GM19452 (cell line): Measurements from ENCODE around the gene BMPR2.
"Not testable (repeated sequence)": the region's sequence is repeated elsewhere in the genome, so short reads cannot be mapped to it uniquely, and the experiment has no call there.

Experiments used
- ATAC-seq: cut with Tn5 transposase; IDR thresholded peaks from one replicate; pipeline ENCODE4 v1.9.1; 2021; ENCODE audit not compliant: unreplicated experiment

Gene BMPR2

DNA sequence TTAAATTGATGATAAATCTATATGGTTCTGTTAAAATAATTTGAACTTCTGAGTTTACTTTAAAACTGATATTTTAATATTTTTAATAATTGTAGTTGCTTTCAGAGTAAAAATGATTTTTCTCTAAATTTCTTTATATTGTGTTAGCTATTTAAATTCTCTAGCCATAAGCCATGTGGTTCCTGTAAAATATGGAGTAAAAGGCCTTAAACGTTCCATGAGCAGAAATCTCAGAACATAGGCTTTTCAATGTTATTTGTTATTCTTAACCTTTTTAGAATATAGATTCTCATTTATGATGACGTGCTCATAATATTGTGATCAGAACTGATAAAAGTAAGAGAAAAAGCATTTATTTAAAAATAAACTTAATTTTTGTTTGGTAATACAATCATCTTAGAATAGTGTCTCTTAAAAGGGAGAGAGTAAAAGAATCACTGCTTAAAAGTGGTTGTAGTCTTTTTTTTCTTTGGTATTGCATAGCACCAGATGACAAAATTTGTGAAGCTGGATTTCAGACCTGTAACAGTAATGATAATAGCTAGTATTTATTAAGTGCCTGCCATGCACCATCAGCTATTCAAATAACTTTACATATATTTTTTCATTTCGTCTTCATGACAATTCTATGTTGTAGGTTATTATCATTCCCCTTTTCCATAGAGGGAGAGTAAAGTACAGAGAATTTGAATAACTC lies 2.7 kb downstream of the BMPR2 start:
- ATAC-seq: no peak

DNA sequence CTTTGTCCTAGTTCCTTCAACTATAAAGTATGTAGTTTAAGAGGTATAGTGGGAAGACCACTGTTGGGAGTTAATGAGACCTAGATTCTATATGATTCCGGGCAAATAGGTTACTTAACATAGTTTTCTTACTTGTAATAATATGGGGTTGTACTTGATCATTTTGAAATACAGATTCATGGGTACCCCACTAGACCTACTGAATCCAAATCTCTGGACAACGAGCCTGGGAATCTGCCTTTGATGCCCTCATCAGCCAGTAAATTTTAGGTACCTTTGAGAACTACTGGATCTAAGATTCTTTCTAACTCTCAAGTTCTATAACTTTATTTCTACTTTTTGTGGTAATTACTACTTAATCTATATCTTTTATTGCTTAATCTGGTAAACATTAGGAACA lies 6.6 kb downstream of the BMPR2 start:
- no peak for ATAC-seq

DNA sequence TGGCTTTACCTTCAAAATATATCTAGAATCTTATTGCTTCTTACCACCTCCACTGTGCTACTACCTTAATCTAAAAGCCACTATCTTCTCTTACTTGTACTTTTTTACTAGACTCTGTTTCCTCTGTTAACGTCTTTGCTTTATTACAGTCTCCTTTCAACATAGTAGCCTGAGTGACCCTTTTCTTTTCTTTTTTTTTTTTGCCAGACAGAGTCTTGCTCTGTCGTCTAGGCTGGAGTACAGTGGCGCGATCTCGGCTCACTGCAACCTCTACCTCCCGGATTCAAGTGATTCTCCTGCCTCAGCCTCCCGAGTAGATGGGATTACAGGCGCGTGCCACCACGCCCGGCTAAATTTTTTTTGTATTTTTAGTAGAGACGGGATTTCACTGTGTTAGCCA lies 10.4 kb downstream of the BMPR2 start:
- ATAC-seq: not testable (repeated sequence)

DNA sequence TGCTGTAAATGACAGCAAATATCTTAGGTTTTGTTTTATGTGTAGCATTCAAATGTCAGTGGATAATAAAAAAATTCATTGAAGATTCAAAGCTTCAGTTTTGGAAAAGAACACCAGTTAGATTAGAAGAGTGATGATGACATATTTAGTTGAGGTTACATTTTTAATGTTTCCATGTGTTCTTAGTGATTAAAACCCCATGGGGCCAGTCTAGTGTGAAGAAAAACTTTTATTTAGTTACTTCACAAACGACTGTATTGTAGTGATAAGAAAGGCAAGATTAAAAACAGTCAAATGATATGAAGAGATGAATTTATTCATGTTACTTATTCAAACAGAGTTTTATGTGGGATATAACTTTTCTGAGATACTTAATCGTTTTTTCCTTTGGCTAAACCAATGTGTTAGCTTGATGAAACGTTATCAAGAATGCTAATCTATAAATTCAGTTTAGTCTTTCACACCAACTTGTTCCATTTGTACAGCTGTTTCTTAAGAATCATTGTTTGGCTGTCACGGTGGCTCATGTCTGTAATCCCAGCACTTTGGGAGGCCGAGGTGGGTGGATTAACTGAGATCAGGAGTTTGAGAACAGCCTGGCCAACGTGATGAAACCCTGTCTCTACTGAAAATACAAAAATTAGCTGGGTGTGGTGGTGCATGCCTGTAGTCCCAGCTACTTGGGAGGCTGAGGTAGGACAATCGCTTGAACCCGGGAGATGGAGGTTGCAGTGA lies 11.6 kb downstream of the BMPR2 start:
- ATAC-seq: no peak

DNA sequence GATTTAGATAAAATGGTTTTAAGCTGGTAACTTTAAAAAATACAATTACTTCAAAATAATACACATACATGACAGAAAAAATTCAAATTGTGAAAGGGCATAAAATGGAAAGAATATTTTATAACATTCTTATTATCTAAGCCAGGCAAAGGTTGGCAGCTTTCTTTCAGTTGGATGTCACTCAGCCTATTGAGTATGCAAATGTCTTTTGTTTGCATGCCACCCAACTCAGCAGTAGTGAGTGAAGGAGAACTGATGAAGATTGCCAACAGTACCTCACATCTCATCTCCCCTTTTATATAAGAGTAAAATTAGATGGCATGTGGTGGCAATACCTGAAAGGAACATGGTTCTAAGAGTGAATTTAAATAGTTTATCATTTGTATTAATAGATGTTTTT lies 24.8 kb downstream of the BMPR2 start:
- no peak for ATAC-seq

DNA sequence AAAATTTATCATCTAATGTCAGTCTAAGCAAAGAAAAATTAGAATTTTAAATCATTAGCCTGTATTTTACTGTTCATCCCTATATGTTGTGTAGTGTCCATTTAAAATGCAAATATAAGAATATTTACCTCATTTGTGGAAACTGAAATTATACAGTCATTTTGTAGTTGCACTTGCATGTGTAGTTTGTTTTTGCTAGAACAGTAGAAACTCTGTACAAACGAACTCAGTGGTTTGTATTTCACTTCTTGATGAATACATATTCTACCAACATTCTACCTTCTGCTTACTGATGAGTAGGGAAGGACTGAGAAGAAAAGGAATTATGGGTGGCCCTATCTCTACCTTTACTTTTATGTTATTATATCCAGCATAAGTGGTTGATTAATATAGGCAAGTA lies 29.7 kb downstream of the BMPR2 start:
- ATAC-seq: no peak

DNA sequence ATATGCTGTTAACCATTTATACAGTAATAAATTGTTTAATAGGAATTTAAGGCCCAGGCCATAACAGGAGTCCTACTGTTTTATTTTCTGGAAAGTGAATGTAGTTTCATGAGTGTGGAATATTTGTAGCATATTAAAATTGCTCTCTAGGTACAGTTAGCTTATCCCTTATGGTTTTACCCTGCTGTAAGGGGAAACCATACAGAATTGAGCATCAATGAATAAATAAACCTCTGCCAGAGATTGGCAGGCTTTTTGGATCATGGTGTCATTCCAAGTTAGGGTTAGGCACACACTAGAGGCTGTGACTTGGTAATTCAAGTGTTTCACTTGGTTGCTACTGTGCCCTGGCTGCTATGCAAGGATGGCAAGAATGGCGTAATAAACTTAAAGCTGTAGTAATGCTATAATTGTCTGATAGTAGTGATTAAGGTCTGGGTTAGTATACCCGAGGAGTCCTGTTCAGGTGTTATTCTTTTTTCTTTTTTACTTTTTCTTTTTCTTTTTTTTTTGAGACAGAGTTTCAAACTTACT lies 30.4 kb downstream of the BMPR2 start:
- ATAC-seq: no peak

DNA sequence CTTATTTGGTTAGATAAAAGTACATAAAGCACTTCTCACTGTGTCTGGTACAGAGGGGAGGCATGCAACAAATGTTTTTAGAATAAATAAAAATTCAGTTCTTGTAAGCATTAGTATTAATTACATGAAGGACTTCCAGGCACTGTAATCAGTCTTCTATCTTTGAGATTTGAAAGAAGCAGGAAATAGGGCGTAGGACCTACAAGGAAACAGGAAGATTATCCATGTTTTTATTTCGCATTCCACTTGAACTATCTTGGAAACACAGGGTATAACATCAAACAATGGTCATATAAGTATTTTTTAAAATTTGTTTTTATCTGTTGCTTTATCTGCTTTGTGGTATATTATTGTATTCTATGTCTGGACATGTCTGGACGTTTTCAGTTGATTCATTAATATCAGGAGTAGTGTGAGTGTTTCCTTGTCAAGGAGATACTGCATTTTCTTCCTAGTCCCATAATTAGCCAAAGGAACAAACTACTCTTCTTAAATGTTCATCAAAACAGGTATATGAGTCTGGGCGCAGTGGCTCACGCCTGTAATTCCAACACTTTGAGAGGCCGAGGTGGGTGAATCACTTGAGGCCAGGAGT lies 32.5 kb downstream of the BMPR2 start:
- no peak for ATAC-seq

DNA sequence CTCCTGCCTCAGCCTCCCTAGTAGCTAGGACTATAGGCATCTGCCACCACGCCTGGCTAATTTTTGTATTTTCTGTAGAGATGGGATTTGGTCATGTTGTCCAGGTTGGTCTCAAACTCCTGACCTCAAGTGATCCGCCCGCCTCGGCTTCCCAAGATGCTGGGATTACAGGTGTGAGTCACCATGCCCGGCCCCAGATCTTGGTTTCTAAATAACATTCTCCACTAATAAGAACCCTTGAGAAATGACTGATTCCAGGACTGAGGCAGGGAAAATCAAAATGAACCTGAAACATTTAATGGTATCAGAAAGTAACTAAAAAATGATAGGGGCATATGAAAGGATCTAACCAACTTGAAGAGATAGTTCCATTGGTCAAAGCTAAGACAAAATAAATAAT lies 34.0 kb downstream of the BMPR2 start:
- no peak for ATAC-seq

DNA sequence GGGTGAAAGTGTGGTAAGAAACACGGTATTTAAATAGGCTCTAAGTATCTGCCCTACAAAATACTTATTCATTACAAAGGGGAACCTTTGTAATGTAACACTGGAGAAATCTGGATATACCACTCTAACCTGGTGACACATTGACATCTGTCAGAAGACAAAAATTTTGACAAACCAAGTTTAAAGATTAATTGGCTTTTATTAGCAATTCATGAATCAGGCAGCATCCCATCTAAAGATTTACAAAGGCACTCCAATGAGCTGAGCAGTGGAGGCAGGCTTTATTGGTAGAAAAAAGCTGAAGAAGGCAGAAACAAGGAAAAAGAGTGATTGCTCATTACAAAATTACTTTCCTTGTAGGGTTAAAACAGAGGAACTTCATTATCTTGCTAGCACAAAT lies 35.0 kb downstream of the BMPR2 start:
- no peak for ATAC-seq

DNA sequence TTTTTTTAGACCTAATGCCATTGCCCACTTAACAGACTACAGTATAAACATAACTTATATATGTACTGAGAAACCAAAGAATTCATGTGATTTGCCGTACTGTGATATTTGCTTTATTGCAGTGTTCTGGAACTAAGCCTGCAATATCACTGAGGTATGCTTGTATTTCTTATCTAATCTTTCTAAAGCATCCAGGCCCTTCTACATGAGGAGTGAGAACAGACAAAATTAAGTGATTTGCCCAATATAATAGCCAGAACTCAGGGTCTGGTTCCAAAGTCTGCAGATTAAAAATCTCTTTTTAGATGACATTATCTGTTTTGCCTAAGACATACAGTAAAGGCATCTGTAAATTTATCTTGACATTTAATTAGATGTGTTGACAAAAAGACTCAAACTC lies 41.9 kb downstream of the BMPR2 start:
- no peak for ATAC-seq

DNA sequence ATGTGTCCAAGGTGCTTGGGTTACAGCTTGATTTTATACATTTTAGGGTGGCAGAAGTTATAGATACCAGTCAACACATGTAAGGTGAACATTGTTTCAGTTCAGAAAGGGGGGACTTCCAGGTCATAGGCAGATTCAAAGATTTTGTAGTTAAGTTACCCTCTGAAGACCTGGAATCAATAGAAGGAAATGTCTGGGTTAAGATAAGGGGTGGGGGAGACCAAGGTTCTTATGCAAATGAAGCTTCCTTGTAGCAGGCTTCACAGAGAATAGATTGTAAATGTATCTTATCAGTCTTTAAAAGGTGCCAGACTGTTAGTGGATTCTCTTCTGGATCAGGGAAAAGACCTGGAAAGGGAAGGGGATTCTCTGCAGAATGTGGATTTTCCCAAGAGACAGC lies 42.4 kb downstream of the BMPR2 start:
- ATAC-seq: no peak

DNA sequence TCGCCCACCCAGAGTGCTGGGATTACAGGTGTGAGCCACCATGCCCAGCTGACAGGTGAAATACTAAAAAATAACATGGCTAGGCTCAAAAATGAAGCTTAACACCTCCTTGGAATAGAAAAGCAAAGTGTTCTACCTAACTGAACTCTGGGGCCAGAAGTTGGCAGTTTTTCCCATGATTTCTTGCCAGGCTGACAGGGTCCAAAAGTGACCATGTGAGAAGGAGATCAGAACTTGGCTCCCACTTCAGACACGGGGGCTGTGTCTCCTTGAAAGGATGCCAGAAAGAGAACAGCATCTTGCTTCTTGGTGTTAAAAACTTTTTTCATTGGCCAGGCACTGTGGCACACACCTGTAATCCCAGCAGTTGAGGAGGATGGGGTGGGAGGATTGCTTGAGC lies 47.0 kb downstream of the BMPR2 start:
- ATAC-seq: no peak

DNA sequence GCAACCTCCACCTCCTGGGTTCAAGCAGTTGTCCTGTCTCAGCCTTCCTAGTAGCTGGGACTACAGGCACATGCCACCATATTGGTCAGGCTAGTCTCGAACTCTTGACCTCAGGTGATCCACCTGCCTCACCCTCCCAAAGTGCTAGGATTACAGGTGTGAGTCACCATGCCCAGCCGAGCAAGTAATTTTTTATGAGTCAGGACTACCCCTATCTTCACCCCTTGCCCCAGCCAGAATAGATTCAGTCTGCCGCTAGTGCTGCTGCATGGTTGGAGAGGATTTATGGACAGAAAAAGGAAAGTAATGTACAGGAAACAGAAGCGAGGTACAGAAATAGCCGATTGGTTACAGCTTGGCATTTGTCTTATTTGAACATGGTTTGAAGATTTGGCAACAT lies 48.9 kb downstream of the BMPR2 start:
- no peak for ATAC-seq

DNA sequence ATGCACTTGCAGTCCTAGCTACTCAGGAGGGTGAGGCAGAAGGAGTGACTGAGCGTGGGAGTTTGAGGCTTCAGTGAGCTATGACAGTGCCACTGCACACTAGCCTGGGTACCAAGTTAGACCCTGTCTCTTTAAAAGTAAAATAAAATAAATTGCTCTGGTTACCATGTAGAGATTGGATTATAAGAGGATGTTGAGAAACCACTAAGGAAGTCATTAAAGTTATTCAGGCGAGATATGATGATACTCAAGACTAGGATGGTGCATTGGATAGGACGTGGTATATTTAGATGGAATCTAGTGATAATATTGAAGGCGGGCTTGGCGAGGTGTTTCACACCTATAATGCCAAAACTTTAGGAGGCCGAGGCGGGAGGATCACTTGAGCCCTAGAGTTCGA lies 50.6 kb downstream of the BMPR2 start:
- ATAC-seq: no peak

DNA sequence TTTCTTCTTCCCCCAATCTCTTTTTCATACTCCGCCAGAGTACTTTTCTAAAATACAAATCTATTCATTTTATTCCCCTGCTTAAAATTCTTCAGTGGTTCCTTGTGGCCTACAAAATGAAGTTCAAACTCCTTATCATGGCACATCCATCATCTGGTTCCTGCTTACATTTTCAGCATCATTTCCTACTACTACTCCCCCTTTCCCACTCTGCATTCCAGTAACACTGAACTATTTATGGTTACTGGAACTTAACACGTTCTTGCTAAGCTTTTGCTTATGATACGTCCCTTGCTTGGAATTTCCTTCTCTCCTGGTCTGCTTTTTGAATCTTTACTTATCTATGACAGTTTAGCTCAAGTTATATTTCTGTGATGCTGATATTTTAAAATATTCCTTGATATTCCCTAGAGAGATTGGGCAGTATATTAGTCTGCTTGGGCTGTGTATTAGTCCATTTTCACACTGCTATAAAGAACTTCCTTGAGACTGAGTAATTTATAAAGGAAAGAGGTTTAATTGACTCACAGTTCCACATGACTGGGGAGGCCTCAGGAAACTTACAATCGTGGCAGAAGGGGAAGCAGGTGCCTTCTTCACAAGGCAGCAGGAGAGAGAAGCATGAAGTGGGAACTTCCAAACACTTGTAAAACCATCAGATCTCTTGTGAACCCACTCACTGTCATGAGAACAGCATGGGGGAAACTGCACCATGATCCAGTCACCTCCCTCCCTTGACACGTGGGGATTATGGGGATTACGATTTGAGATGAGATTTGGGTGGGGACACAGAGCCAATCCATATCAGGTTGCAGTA lies 53.2 kb downstream of the BMPR2 start:
- no peak for ATAC-seq

DNA sequence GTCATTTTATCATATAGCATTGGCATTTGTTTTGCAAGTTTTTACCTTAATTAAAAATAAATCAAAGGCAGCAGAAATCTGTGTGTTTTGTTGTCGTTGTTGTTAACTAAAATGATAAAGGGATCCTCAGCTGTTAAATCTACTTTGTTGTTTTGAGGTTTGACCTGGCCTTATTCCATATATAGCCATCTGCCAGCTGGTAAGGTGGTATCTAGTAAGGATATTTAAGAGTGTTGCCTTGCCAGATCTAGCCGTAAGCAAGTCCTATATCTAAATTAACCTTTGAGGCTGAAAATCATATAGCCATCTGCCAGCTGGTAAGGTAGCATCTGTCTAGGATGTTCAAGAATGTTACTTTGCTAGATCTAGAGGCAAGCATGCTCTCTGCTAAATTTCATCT lies 56.6 kb downstream of the BMPR2 start:
- no peak for ATAC-seq

DNA sequence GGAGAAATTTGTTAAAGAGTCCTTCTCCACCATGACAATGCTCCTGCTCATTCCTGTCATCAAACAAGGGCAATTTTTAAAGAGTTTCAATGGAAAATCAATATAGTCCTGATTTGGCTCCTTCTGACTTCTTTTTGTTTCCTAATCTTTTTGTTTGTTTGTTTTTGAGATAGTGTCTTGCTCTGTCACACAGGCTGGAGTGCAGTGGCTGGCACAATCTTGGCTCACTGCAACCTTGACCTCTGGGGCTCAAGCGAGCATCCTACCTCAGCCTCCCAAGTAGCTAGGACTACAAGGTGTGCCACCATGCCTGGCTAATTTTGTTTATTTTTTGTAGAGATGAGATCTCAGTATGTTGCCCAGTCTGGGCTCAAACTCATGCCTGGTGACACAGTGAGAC lies 58.3 kb downstream of the BMPR2 start:
- no peak for ATAC-seq

DNA sequence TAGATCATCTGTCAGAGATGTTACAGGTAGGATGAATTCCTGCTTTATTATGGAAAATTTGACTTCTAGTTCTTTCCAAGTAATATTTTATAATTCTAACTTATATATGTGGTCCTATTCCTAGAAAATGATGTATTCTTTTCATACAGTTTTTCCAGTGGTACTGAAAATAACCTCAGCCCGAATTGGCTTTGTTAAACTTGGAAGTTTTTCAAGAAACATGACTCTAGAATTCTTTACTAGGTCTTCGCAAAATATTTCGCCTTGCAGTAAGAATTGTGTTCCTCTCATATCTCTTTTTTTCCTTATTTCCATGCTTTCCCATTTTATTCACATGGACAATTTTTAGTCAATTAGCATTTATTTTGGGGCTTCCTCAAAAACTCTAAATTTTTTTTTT lies 60.5 kb downstream of the BMPR2 start:
- no peak for ATAC-seq

DNA sequence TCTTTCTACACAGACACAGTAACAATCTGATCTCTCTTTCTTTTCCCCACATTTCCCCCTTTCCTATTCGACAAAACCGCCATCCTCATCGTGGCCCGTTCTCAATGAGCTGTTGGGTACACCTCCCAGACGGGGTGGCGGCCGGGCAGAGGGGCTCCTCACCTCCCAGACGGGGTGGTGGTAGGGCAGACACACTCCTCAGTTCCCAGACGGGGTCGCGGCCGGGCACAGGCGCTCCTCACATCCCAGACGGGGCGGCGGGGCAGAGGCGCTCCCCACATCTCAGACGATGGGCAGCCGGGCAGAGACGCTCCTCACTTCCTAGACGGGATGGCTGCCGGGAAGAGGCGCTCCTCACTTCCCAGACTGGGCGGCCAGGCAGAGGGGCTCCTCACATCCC lies 64.0 kb downstream of the BMPR2 start:
- ATAC-seq: not testable (repeated sequence)

DNA sequence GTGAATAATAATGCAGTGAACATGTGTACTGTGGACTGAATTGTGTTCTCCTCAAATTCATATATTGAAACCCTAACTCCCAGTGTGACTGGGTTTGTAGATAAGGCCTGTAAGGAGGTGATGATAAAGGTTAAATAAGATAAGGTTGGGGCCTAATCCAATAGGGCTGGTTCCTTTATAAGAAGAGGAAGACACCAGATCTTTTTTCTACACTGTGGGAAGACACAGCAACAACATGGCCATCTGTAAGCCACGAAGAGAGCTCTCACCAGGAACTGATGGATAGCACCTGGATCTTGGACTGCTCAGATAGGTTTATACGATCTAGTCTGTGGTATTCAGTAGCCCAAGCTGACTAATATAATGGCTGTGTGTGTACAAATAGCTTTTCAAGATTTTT lies 66.8 kb downstream of the BMPR2 start:
- ATAC-seq: no peak
